Measurements from ENCODE around the gene ARMC9.
"Not testable (repeated sequence)": the region's sequence is repeated elsewhere in the genome, so short reads cannot be mapped to it uniquely, and the experiment has no call there.

Gene ARMC9

GRCh38 chr2:231245249-231246094 is 47.0 kb downstream of the ARMC9 start:
- DNase-seq: no peak

DNA sequence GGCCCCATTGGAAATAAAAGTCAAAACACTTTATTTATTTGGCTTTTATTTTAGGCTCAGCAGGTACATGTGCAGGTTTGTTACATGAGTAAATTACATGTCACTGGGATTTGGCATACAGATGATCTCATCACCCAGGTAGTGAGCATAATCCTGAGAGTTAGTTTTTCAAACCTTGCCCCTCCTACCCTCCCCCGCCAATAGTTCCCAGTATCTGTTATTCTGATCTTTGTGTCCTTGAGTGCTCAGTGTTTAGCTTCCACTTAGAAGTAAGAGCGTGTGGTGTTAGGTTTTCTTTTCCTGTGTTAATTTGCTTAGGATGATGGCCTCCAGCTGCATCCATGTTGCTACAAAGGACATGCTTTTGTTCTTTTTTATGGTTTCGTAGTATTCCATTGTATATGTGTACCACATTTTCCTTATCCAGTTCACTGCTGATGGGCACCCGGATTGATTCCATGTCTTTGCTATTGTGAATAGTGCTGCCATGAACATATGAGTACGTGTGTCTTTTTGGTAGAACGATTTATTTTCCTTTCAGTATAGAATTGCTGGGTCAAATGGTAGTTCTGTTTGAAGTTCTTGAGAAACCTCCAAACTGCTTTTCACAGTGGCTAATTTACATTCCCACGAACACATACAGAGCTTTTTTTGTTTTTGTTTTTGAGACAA is 47.9 kb downstream of the ARMC9 start:
- DNase-seq: no peak

DNA sequence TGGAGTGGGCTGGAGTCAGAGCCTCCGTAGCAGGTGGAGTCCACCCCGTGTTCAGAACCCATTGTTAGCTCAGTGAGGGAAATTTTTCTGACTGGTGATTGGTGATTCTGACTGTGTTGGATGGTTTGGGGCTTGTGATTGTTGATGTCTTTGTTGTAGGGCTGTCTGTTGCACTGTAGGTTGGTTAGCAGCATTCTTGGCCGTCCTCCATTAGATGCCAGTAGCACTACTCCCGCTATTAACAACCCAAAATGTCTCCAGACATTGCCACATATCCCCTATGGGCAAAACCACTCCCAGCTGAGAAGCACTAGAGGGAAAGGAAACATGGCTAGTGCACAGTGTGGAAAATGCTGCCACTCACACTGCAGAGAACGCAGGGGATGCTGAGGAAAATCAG is 51.7 kb downstream of the ARMC9 start:
- no peak for DNase-seq

GRCh38 chr2:231250698-231251097 is 52.3 kb downstream of the ARMC9 start:
- no peak for DNase-seq

DNA sequence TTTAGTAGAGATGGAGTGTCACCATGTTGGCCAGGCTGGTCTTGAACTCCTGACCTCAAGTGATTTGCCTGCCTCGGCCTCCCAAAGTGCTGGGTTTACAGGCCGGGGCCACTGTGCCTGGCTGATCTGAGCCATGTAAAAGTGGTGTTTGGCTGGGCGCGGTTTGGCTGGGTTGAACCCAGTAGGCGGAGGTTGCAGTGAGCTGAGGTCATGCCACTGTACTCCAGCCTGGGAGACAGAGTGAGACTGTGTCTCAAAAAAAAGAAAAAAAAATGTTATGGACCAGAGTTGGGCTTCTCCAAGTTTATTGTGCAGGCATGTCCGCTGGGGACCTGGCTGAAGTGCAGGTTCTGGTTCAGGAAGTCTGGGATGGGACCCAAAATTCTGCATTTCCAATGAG is 54.9 kb downstream of the ARMC9 start:
- DNase-seq: not testable (repeated sequence)

- peak; percentile 47 for DNase-seq
Observed at GRCh38 chr2:231256494-231256893, 58.1 kb downstream of the ARMC9 start.

GRCh38 chr2:231257763-231258162 is 59.3 kb downstream of the ARMC9 start:
- no peak for DNase-seq

DNA sequence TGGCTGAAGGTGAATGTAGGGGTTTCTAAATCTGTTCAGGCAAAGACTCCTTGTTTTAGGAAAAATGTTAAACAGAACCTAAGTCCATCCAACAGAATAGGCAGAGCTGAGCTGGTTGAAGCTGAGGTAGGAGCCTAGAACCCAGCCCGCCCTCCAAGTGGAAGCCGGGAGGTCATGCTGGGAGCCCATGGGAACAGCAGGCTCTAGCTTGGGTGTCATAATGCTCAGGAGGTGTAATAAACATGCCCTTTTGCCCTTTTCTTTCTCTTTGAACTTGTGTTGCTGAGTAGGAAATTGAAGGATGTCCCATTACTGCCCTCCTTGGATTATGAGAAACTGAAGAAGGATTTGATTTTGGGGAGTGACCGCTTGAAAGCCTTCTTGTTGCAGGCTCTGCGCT is 60.3 kb downstream of the ARMC9 start:
- no peak for DNase-seq

GRCh38 chr2:231259104-231259503 is 60.7 kb downstream of the ARMC9 start:
- DNase-seq: no peak

DNA sequence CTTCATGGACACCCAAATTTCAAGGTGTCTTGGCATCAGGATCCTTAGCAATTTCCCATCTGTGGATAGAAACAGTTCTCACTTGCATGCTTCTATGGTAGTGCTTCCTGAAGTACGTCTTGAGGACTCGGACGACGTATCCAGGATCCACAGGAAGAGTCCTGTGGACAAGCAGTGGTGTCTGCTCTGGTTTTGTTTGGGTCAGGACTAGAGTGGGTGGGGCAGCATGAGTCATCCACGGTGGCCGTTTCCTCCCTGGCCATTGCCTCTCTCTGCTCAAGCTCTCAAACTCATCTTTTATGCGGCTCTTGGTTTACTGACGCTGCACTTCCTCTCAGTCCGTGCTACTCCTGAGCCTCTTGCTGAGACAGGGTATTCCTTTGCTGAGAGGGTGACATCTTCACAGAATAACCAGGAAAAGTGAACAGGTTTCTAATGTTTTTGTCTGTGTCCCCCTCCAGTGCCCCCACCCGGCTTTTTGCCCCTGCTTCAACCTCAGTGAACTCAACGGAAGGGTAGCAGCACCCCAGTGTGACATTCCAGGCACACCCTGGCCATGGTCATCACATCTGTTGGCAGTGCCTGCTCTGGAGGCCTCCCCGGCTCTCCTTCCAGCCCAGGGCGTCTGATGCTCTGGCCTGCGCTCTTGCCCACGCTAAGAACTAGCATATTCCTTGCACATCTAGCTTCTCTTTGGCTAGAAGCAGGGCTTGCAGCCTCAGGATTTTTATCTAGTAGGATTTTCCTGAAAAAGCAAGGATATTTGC is 62.2 kb downstream of the ARMC9 start:
- no peak for DNase-seq

- no peak for DNase-seq
Observed at GRCh38 chr2:231263118-231263831, 64.8 kb downstream of the ARMC9 start.

DNA sequence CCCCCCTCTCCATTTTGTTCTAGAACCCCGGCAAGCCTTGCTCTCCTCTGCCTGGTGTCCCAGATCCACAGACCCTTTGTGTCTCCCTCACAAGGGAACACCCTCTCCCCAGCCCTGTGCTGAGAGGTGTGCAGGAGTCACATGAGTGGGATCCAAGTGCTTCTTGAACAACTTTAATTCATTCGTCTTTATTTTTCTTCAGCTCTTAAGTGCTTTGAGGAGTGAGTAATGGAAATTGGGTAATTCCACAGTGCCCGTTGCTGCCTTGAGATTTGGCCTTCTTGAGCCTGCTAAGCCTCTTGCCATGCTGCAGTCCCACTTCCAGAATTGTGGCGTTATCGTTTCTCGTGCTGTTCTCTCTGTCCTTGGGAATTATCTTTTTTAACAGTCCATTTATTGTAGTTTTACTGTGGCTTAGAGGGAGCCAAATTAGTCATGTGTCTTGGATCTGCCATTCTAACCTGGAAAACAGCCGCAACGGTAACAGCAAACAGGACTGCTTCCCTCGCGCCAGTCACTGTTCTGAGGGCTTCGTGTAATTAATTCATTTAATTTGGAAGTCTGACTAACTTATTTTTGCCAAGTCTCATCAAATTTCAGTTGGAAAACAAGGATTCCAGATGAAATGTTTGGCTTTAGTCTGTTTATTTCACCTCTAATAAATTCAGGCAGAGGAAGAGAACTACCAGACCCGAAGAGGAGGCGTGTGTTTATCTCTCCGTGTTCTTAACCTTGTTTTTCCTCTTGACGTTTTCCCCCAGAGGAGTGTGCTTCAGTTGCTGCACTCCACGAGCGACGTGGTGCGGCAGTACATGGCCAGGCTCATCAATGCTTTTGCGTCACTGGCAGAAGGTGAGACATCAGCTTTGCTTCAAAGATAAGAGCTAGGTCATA is 72.0 kb downstream of the ARMC9 start:
- DNase-seq: no peak

GRCh38 chr2:231272991-231273390 is 74.6 kb downstream of the ARMC9 start:
- peak; percentile 16 for DNase-seq

DNA sequence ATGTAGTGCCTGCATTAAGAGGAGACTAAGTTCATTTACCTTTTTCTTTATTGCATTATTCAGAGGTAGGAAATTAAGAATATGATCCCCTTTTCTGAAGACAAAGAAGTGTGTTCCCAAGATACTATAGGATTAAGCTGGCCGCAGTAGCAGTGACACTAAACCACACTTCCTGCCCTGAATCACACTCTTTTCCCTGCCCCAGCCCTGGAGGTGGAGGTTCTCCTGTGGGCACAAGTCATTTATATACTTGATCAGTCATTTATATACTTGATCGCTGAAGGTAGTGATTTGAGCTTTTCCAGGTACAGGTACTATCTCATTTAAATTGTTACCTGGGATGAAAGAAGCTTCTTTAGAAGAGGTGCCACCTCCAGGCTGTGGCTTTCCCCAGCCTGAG is 78.6 kb downstream of the ARMC9 start:
- DNase-seq: no peak

- DNase-seq: no peak
Observed at GRCh38 chr2:231277962-231278361, 79.5 kb downstream of the ARMC9 start.

GRCh38 chr2:231278868-231279267 is 80.4 kb downstream of the ARMC9 start:
- no peak for DNase-seq

DNA sequence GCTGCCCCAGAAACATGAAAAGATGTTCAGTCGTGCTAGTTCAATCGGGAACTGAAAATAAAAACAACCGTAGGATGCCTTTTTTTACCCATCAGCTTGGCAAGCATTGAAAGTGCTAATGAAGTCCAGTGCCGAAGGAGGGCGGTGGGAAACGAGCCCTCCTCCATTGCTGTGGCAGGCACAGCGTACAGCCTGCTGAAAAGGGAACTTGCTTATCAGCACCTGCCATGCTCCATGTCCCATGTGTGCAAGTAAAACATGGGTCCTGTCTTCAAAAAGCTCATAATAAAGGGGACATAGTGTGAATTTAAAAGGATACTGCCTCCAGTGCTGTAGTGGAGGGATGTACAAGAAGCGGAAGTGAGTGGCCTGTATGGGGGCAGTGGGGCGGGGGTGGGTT is 82.4 kb downstream of the ARMC9 start:
- no peak for DNase-seq

DNA sequence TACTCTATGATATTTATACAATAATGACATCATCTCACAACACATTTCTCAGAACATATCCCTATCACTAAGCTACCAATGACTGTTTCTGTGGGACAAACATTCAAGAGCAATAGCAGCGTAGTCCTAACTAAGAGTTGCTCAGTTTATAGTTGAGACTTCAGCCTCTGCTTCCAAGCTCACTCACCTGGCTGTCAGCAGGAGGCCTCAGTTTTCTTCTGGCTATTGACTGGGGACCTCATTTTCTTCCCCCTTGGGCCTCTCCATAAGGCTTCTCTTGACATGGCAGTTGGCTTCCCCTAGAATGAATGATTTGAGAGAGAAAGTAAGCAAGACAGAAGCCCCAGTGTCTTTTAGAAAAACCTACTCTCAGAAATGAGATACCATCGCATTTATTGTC is 85.9 kb downstream of the ARMC9 start:
- DNase-seq: no peak

DNA sequence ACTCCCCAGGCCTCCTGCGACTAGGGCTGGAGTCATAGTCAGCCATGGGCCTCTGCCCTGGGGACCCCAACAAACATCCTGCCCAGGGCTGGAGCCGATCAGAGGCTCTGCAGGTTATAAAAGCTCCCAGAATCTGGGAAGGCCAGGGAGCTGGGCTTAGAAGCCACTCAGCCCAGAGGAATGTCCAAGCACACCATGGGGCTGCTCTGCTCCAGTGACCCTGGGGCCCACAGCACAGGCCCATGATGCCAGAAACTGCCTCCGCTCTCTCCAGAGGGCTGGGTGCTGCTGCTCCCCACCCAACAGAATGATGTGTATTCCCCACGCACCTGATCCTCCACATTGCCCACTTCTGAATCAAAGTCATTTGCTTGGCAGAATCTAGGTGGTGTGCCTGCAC is 88.5 kb downstream of the ARMC9 start:
- no peak for DNase-seq

- no peak for DNase-seq
Observed at GRCh38 chr2:231287696-231288095, 89.3 kb downstream of the ARMC9 start.

DNA sequence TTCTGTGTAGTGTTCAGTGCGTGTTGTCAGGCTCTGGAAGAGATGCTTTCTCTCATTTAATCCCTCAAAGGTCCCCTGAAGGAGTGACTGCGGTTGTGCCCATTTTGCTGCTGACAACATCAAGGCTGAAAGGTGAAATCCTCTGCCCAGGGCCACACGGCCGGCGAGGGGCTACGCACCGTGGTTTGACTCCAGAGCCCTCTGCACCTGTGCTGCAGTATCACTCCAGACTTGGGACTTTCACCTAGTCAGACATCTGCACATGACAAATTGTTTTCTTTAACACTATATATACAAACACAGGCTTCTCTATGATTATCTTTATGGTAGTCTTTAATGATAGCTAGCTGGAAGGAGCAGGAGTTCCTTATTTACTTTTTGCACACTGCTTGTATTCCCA is 90.2 kb downstream of the ARMC9 start:
- DNase-seq: no peak
